Thoracic aorta endothelial cell (primary cell): ENCODE data around the gene GGT5. TPM values are rescaled to one million over a fixed set of nuclear protein-coding genes. Genes with fewer than 3 reads are reported as not detected.

ENCODE experiments used
- total RNA-seq: library from RNA; depleted of rRNA; stranded (reverse); fragments of >200 nt; gene quantifications from 2 replicates; pipeline ENCODE4 v1.2.3, GENCODE V29; 2012

GGT5 gene
- 2.3 and 20.8 TPM in 2 replicates for total RNA-seq

GRCh38 chr22:24245030-24245431 is at the start of gene GGT5:
Gene GGT5 (minus strand): TSS chr22:24245082. CDS start chr22:24244725, 357 bp downstream.

GRCh38 chr22:24270556-24271385 is 25.9 kb upstream of the GGT5 start, which contains the start of gene SPECC1L:
Gene SPECC1L (plus strand): TSS chr22:24270831. CDS start chr22:24302232, 31,401 bp downstream.

GRCh38 chr22:24181088-24181995 is 63.5 kb downstream of the GGT5 start, which contains the start of gene SUSD2:
Gene SUSD2 (plus strand): TSS chr22:24181487. CDS start chr22:24181520, 33 bp downstream.

Other genes starting within 250 kb of the GGT5 start
- not detected in 2 replicates for gene GSTT4, start 239.6 kb downstream of the GGT5 start, total RNA-seq
- gene CABIN1, start 233.8 kb downstream of the GGT5 start, total RNA-seq: 43.0 and 55.3 TPM in 2 replicates
- gene SUSD2, start 63.6 kb downstream of the GGT5 start, total RNA-seq: 0.13 and 0.14 TPM in 2 replicates
- 56.9 and 60.2 TPM in 2 replicates for gene SPECC1L, start 25.7 kb upstream of the GGT5 start, total RNA-seq
- gene ADORA2A, start 182.5 kb upstream of the GGT5 start, total RNA-seq: 28.4 and 41.4 TPM in 2 replicates